Progenitor cell of endocrine pancreas (in vitro differentiated cells): ENCODE results near the gene ABCC1. TPM values are rescaled to one million over a fixed set of nuclear protein-coding genes. Genes with fewer than 3 reads are reported as not detected.

Experiments used
- DNase-seq: peaks from one replicate; pipeline ENCODE4 v3.0.0; 2021; ENCODE audit warnings: low spot score; ENCODE audit not compliant: unreplicated experiment
- H3K27ac Mint-ChIP-seq: 2 replicates; pipeline ENCODE4 v1.8.0; 2021; ENCODE audit warnings: mild to moderate bottlenecking, moderate library complexity, mixed read lengths
- H3K27me3 Mint-ChIP-seq: 2 replicates; pipeline ENCODE4 v1.8.0; 2021; ENCODE audit warnings: mixed read lengths
- H3K36me3 Mint-ChIP-seq: 2 replicates; pipeline ENCODE4 v1.8.0; 2022; ENCODE audit warnings: mixed read lengths; ENCODE audit not compliant: insufficient read depth
- H3K4me1 Mint-ChIP-seq: 2 replicates; pipeline ENCODE4 v1.8.0; 2021; ENCODE audit warnings: low read depth, mixed read lengths
- H3K4me3 Mint-ChIP-seq: 2 replicates; pipeline ENCODE4 v1.8.0; 2021; ENCODE audit warnings: low read depth, mild to moderate bottlenecking, moderate library complexity, mixed read lengths
- H3K9me3 Mint-ChIP-seq: 2 replicates; pipeline ENCODE4 v1.8.0; 2021; ENCODE audit warnings: low read depth, mixed read lengths
- total RNA-seq: library from RNA; stranded (reverse); gene quantifications from 2 replicates; pipeline ENCODE4 v1.2.1, GENCODE V29; 2021
- TF ChIP-seq, protein P1 (sequence below): fragments of 200-600 bp; sonication (generic); IDR thresholded peaks from one replicate; pipeline ENCODE4 v1.5.0; 2021; ENCODE audit warnings: antibody characterized with exemption, mild to moderate bottlenecking; ENCODE audit not compliant: unreplicated experiment

The ABCC1 gene
- total RNA-seq, 1 donor from 2014 or later: 47.2 TPM

DNA sequence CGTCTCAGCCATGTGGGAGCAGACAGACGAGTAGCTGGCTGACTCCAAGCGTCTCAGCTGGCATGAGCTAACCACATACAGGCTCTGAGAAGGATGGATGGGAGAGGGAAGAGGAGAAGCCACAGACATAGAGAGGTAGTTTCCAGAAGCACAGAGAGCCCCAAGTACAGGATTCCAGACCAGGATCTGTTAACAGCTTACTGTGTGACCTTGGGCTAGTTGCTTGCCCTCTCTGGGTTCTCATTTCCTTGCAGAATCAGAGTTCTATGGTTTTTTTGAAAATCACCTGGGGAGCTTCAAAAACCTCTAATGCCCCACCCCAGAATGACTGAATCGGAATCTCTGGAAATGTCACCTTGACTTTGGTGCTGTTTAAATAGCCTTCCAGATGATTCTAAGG, 213.7 kb downstream of the ABCC1 start:
- Mint-ChIP-seq H3K36me3 (peaks cover 19% of the 10 kb centered on the region), H3K4me3 (no peak overlapping the region), H3K27me3 (no peaks in the 10 kb centered on the region), H3K9me3 (peaks cover 13% of the 10 kb centered on the region), H3K27ac (no peak overlapping the region), H3K4me1 (no peaks in the 10 kb centered on the region)
- DNase-seq: no peak
- TF ChIP-seq, protein P1, sequence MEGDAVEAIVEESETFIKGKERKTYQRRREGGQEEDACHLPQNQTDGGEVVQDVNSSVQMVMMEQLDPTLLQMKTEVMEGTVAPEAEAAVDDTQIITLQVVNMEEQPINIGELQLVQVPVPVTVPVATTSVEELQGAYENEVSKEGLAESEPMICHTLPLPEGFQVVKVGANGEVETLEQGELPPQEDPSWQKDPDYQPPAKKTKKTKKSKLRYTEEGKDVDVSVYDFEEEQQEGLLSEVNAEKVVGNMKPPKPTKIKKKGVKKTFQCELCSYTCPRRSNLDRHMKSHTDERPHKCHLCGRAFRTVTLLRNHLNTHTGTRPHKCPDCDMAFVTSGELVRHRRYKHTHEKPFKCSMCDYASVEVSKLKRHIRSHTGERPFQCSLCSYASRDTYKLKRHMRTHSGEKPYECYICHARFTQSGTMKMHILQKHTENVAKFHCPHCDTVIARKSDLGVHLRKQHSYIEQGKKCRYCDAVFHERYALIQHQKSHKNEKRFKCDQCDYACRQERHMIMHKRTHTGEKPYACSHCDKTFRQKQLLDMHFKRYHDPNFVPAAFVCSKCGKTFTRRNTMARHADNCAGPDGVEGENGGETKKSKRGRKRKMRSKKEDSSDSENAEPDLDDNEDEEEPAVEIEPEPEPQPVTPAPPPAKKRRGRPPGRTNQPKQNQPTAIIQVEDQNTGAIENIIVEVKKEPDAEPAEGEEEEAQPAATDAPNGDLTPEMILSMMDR: no peak

DNA sequence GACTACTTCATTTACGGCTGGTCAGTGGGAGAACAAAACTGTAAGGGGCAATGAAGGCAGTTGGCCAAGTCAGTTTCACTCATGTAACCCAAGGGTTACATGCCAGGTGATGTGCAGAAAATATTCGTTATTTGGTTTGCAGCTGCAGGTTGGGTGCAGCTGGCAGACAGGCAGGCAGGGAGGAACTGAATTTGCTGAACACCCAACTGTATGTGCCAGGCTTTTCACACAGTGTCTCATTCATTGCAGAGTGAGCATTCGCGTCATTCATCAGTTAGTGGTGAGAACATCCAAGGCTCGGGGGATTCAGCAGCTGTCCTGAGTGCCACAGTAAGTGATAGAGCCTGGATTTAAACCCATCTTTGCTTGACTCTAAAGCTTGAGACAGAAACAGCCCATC, 214.2 kb downstream of the ABCC1 start:
- Mint-ChIP-seq H3K27ac (no peak overlapping the region), H3K9me3 (peaks cover 8% of the 10 kb centered on the region), H3K27me3 (no peaks in the 10 kb centered on the region), H3K4me1 (no peaks in the 10 kb centered on the region), H3K36me3 (peaks cover 14% of the 10 kb centered on the region), H3K4me3 (no peak overlapping the region)
- DNase-seq: no peak
- TF ChIP-seq, protein P1: no peak

DNA sequence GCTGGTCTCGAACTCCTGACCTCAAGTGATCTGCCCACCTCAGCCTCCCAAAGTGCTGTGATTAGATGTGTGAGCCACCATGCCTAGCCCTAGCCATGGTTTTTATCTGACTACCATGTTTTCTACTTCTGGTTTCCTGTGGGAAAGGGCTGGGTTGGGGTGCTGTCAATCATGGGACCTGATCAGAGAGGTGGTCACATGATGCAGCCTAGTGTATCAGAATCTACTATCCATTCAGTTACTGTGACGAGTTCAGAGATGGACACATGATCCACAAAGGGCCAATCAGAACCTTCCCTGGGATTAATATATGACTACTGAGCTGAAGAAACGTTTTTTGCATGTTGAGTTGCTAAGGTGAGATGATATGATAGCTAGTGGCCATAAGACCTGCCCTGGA, 214.8 kb downstream of the ABCC1 start:
- DNase-seq: no peak
- Mint-ChIP-seq H3K9me3 (peaks cover 3% of the 10 kb centered on the region), H3K4me3 (no peak overlapping the region), H3K4me1 (no peaks in the 10 kb centered on the region), H3K27ac (no peak overlapping the region), H3K36me3 (peaks cover 10% of the 10 kb centered on the region), H3K27me3 (no peaks in the 10 kb centered on the region)
- TF ChIP-seq, protein P1: no peak

- Mint-ChIP-seq H3K27me3 (no peaks in the 10 kb centered on the region), H3K4me1 (no peaks in the 10 kb centered on the region), H3K27ac (no peak overlapping the region), H3K4me3 (no peak overlapping the region), H3K9me3 (no peaks in the 10 kb centered on the region), H3K36me3 (peaks cover 6% of the 10 kb centered on the region)
- TF ChIP-seq, protein P1: no peak
- DNase-seq: no peak
These were observed 216.7 kb downstream of the ABCC1 start for GRCh38 chr16:16166085-16166484.

DNA sequence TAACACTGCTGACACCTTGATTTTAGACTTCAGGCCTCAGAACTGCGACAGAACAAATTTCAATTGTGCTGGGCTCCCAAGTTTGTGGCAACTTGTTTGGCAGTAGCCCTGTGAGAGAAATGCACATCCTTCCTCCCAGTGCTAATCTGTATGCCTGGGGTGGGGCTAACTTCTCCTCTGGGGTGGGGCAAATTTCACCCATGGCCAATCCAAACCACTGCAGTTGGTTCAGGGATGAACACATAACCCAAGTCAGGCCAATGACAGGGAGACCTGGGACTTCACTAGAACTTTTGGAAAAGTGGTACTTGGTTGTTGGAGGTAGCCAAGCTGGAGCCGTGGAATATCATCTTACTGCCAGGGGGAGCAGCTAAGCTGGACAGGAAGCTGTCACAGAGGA, 217.5 kb downstream of the ABCC1 start:
- no peak for DNase-seq
- no peaks in the 10 kb centered on the region for H3K9me3 Mint-ChIP-seq
- H3K27ac Mint-ChIP-seq: no peak overlapping the region
- peaks cover 5% of the 10 kb centered on the region for H3K36me3 Mint-ChIP-seq
- no peaks in the 10 kb centered on the region for H3K27me3 Mint-ChIP-seq
- H3K4me3 Mint-ChIP-seq: no peak overlapping the region
- TF ChIP-seq, protein P1: no peak
- no peaks in the 10 kb centered on the region for H3K4me1 Mint-ChIP-seq

DNA sequence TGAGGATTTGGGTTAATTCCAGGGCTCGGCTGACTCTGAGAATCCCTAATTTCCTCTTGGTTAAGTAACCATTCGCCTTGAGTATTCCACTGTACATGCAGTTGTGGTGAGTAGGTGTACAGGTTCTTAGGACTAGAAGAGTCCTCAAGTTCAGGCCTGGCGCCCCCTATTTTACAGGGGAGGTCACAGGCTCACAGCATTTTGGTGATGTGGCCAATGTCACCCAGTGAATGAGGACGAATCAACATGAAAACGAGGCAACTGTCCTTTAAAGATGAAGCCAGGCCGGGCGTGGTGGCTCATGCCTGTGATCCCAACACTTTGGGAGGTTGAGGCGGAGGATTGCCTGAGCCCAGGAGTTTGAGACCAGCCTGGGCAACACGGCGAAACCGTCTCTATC, 218.5 kb downstream of the ABCC1 start:
- no peaks in the 10 kb centered on the region for H3K9me3 Mint-ChIP-seq
- H3K27ac Mint-ChIP-seq: no peak overlapping the region
- peaks cover 2% of the 10 kb centered on the region for H3K36me3 Mint-ChIP-seq
- TF ChIP-seq, protein P1: no peak
- H3K27me3 Mint-ChIP-seq: no peaks in the 10 kb centered on the region
- H3K4me1 Mint-ChIP-seq: no peaks in the 10 kb centered on the region
- DNase-seq: no peak
- no peak overlapping the region for H3K4me3 Mint-ChIP-seq
